ENCODE data around the gene TCF25.
A peak's percentile ranks its signal among the peaks of the same experiment; 100 is the strongest.
"Not testable (repeated sequence)": the region's sequence is repeated elsewhere in the genome, so short reads cannot be mapped to it uniquely, and the experiment has no call there.

Gene TCF25

DNA sequence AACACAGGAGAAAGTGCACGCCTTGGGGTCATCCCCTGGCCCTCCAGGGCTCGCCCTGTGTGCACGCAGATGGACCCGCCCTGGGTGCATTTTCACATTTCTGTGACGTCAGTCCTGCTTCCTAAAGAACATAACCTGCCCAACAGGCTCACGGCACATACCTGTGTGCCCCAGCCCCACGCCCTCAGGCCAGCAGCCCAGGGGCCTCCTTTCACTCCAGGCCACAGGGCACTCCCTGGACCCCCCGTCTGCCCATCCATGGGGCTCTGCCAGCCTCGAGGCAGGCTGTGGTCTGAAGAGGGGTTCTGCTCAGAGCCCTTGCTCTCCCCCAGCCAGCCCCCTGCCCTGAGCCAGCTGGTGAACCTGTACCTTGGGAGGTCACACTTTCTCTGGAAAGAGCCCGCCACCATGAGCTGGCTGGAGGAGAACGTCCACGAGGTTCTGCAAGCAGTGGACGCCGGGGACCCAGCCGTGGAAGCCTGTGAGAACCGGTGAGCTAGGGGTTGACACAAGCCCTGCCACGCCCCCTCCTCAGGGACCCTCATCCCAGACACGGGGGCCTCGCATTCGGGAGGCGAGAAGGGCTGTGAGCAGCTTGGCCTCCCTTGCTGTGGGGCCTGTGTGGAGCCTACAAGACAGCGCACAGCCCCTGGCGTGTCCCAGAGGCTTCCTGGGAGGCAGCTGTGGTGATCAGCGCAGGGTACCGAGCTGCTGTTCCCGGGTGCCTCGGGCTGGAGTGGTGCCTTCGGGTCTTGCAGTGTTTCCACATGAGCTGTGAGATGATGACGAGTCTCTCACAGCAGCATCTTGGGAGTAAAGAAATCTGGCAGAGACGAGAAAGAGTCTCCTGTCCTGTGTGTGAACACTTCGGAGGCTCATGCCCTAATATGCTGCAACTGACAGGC, 31.5 kb downstream of the TCF25 start:
- no peak for DNase-seq (ENCODE audit: low read depth in 2 of 2)

DNA sequence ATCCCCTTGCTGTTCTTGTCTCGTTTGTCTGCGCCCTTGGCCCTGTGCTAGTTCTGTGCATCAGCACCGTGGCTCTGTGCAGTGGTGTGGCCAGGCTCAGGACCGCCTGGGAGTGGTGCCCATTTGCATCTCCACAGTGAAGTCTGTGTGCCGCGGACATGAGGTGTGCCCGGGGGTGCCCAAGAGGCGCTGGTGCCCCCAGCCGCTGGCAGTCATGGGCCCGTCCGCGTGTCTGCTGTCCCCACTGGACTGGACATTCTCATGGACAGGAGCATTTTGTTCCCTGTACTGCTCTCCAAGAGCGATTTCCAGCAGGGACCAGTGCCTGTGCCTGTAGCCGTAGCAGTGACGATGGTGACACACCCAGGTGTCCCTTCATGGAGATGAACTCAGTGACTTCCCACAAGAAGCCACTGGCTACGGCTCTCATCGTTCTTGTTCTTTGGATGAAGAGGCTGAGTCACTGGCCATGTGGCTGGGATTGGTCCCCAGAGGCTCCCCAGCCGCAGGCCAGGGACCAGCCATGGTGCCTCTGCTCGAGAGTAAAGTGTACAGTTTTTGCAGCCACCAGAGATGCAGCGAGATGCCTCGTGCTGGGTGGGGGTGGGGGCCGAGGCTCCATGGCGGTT, 32.2 kb downstream of the TCF25 start:
- no peak for DNase-seq (ENCODE audit: low read depth in 2 of 2)

GRCh38 chr16:89906140-89907025, 33.0 kb downstream of the TCF25 start:
- DNase-seq (ENCODE audit: low read depth in 2 of 2), result no peak

DNA sequence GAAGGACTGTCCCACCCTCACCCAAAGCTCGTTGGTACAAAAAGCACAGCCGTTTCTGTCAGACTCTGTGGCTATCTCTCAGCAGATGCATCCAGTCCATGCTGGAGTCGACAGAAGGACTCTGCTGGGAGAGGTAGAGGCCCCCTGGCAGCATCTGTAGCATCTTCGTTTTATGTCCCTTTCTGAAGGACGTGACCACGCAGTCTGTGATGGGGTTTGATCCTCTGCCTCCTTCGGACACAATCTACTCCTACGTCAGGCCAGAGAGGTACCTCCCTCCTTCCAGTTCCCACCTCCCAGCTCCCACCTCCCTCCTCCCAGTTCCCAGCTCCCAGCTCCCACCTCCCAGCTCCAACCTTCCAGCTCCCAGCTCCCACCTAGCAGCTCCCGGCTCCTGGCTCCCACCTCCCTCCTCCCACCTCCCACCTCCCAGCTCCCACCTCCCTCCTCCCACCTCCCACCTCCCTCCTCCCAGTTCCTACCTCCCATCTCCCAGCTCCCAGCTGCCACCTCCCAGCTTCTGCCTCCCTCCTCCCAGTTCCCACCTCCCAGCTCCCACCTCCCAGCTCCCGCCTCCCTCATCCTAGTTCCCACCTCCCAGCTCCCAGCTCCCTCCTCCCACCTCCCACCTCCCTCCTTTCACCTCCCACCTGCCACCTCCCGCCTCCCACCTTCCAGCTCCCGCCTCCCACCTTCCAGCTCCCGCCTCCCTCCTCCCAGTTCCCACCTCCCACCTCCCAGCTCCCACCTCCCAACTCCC, 33.8 kb downstream of the TCF25 start:
- no peak for DNase-seq (ENCODE audit: low read depth in 2 of 2)

GRCh38 chr16:89908236-89908635, 34.8 kb downstream of the TCF25 start:
- DNase-seq (ENCODE audit: low read depth in 2 of 2), result no peak

DNA sequence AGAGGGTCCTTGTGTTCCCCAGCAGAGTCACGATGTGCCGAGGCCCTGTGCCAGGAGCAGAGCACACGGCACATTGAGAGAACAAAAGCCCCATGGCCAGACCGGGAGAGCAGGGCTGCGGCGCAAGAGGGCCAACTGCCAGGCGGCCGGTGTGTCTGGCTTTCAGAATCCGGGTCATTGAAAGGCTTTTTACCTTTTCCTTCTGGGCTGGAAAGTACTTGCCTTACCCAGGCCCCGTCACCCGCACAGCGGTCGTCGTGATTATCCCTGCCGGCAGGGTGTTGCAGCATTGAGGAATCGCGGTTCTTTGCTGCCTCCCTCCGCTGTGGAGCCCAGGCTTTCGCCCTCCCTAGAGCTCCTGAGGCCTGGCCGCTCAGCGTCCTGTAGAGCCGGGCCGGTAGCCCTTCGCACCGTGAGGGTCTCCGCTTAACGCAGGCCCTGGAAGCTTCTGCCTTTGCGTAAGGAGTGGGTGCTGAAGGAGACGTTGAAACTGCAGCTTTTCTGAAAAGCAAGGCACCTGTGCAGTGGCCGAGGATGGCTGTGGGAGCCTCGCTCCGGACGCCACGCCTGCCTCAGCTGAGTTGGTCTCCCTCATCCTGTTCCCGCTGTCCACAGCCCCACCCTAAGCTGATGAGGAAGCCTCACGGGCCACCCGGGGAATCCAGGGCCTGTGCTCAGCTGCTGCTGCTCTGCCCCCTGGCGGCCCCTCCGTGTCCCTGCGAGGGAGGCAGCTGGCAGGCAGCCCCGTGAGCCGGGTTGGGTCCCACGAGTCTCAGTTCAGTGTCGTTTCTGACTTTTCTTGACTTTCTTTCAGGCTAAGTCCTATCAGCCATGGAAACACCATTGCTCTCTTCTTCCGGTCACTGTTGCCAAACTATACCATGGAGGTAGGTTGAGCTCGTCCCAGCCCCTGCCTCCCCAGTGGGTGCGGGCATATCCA, 36.7 kb downstream of the TCF25 start:
- DNase-seq (ENCODE audit: low read depth in 2 of 2), result peak; percentile 41 to 63

- no peak for DNase-seq (ENCODE audit: low read depth in 2 of 2)
Observed at GRCh38 chr16:89910717-89911354, 37.4 kb downstream of the TCF25 start.

GRCh38 chr16:89911375-89911774, 38.0 kb downstream of the TCF25 start:
- DNase-seq (ENCODE audit: low read depth in 2 of 2), result no peak

DNA sequence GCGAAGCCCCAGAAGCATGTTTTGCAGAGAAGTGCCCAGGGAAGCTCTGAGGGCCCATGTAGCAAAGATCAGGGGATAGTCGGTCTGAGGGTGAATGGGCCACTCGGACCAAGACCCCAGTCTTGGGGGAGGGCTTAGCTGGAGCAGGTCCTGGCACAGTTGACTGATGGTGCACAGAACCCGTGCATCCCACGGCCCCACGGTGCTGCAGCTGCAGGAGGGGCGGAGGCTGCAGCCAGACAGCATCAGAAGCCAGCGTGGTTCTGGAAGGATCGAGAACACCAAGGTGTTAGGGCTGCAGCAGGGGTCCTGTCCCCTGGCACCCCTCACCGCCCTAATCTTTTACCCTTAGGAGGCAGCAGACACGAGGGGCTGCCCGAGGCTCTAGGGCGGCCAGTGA, 38.8 kb downstream of the TCF25 start:
- DNase-seq (ENCODE audit: low read depth in 2 of 2), result no peak

DNA sequence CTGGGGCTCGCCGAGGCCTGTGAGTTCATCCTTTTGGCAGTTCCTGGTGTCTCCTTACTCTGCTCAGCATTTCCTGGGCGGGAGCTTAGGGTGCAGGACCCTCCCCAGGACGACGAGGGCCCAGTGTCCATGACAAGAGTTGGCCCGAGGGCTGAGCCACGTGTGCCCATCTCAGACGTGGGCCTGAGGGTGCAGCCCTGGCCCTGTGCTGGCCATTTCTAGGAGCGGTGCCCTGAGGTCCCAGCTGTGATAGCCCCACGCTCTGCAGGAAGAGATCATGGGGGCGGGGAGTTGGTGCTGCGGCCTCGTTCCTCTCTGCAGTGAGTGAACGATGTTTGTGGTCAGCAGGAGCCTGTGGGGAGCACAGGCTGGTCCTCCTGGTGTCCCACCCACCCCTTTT, 39.2 kb downstream of the TCF25 start:
- DNase-seq (ENCODE audit: low read depth in 2 of 2), result no peak

DNA sequence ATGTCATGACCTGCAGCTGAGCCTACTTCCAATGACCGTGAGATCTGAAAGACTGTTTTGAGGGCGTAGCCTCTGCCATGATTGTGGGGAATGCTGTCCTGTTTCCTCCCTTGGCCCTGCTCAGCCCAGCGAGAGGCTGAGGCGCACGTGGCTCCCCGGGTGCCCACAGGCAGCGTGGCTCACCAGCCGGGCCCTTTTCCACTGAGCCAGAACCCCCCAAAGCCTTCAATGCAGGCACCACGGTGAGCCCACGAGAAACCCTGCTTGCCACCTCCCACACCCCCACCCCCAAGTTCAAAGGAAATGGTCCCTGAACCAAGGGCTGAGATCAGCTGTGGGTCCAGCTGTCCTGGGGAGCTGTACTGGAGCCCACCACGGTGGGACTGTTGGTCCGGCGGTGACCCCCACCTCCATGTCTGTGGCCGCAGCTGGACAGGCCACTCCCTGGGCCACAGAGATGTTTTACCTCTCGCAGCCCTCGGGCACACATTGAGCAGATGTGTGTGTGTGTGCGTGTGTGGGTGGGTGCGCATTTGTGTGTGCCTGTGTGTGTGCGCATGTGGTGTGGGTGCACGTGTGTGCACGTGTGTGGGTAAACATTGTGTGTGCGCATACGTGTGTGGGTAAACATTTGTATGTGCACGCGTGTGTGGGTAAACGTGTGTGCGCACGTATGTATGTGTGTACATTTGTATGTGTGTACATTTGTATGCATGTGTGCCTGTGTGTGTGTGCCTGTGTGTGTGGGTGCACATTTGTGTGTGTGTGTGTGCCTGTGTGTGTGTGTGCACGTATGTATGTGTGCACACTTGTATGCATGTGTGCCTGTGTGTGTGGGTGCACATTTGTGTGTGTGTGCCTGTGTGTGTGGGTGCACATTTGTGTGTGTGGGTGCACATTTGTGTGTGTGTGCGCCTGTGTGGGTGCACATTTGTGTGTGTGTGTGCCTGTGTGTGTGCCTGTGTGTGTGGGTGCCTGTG, 40.3 kb downstream of the TCF25 start:
- DNase-seq (ENCODE audit: low read depth in 2 of 2), result no peak

DNA sequence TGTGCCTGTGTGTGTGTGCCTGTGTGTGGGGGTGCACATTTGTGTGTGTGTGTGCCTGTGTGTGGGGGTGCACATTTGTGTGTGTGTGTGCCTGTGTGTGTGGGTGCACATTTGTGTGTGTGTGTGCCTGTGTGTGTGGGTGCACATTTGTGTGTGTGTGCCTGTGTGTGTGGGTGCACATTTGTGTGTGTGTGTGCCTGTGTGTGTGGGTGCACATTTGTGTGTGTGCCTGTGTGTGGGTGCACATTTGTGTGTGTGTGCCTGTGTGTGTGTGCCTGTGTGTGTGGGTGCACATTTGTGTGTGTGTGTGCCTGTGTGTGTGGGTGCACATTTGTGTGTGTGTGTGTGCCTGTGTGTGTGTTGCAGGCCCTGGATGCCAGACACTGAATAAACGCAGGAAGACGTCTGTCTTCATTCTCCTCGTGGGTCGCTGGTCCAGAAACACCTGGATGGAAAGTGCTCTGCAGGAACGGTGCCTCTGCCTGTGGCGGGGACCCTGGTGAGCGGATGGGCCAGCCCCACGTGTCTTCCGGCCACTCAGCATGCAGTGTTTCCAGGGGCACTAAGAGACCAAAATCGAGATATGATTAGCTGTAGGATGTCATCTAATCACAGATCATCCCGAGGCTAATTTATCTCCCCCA, 41.4 kb downstream of the TCF25 start:
- not testable (repeated sequence) for DNase-seq (ENCODE audit: low read depth in 2 of 2)

- no peak for DNase-seq (ENCODE audit: low read depth in 2 of 2)
Observed at GRCh38 chr16:89915303-89916232, 42.2 kb downstream of the TCF25 start.

- peak; percentile 34 to 72 for DNase-seq (ENCODE audit: low read depth in 2 of 2)
Observed at GRCh38 chr16:89917773-89918452, 44.5 kb downstream of the TCF25 start.

DNA sequence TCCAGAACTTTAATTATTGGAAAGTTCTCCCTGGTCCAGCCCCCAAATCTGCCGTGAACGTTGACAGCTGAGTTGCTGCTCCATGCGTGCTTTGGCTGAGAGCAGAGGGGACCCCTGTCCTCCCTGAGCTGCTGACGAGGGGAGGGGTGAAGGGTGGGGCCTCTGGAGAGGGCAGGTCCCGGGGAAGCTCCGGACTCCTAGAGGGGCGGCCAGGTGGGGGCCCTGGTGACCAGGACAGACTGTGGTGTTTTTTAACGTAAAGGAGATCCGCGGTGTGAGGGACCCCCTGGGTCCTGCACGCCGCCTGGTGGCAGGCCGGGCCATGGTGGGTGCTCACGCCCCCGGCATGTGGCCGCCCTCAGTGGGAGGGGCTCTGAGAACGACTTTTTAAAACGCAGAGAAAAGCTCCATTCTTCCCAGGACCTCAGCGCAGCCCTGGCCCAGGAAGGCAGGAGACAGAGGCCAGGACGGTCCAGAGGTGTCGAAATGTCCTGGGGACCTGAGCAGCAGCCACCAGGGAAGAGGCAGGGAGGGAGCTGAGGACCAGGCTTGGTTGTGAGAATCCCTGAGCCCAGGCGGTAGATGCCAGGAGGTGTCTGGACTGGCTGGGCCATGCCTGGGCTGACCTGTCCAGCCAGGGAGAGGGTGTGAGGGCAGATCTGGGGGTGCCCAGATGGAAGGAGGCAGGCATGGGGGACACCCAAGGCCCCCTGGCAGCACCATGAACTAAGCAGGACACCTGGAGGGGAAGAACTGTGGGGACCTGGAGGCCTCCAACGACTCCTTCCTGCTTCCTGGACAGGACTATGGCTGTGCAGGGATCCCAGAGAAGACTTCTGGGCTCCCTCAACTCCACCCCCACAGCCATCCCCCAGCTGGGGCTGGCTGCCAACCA, 45.3 kb downstream of the TCF25 start, which contains the start of gene MC1R:
Gene MC1R (plus strand): TSS at position 410 of the 895 bp plus-strand sequence. CDS start 397 bp downstream, at position 807.
- no peak for DNase-seq (ENCODE audit: low read depth in 2 of 2)
